ENCODE results near the gene CHRNA3.
A peak's percentile ranks its signal among the peaks of the same experiment; 100 is the strongest.

Gene CHRNA3

DNA sequence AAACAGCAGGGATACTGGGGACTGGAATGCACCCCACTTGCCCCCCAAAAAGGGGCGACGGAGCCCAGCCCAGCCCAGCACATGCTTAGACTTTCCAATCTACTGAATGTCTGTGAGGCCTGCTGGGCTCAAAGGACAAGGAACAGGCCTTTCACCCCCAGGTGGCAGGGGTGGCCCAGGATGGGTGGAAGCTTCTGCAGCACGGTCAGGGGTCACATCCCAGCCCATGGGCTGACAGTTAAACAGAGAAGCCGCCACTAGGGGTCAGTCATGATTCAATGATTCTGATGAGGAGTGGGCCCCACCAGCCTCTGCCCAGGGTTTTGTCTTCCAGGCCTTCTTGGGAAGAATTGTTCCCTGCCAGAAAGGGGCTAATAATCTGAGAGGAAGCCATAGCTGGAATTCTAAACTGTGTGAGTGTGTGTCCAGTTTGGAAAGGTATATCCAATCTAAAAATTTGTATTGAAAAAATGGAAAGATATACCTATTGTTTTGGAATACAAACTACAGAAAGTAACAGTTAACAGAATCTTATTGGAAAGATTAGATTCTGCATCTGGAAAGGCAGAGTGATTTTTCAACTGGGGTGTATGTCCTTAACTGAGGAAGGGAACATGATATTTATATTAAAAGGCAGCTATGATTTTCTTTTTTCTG, 18.0 kb upstream of the CHRNA3 start:
- TF ChIP-seq, protein P1, sequence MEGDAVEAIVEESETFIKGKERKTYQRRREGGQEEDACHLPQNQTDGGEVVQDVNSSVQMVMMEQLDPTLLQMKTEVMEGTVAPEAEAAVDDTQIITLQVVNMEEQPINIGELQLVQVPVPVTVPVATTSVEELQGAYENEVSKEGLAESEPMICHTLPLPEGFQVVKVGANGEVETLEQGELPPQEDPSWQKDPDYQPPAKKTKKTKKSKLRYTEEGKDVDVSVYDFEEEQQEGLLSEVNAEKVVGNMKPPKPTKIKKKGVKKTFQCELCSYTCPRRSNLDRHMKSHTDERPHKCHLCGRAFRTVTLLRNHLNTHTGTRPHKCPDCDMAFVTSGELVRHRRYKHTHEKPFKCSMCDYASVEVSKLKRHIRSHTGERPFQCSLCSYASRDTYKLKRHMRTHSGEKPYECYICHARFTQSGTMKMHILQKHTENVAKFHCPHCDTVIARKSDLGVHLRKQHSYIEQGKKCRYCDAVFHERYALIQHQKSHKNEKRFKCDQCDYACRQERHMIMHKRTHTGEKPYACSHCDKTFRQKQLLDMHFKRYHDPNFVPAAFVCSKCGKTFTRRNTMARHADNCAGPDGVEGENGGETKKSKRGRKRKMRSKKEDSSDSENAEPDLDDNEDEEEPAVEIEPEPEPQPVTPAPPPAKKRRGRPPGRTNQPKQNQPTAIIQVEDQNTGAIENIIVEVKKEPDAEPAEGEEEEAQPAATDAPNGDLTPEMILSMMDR (IDR thresholded peaks at IDR 0.05; ENCODE audit: control insufficient read depth, insufficient read depth, low read depth, low read length, missing control alignments) = peak; percentile 63
- DNase-seq (ENCODE audit: low read depth) = no peak
- H3K4me3 ChIP-seq (ENCODE audit: control insufficient read depth, low read depth, low read length) = no peak overlapping the region

DNA sequence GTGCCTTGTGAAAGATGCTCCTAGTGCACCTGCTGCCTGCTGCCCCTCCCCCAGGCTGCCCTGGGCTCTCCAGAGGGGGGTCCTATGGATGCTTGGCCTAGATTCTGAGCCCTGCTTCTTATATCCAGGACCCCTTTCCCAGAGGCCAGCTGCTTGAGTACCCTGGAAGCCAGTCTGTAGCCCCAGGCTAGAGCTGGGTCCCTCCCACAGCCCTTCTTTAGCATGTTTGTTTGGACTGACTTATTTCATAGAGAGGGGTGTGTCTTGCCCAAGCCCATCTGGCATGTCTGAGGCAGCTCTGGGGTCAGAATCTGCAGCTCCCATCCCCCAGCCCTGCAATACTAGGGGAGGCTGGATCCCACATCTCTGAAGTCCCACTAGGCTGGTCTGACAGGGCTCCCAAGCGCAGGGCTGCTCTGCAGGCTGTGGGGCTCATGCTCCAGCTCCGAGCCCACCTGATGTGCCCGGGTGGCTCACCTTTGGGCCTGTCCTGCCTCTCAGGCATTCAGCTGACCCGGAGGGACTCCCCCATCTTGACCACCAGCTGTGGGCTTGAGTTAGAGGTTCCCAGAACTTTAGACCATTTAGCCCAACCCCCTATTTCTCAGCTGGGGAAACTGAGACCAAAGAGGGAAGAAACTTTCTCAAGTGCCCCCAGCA, 17.1 kb upstream of the CHRNA3 start:
- no peak for DNase-seq (ENCODE audit: low read depth)
- TF ChIP-seq, protein P1 (IDR thresholded peaks at IDR 0.05; ENCODE audit: control insufficient read depth, insufficient read depth, low read depth, low read length, missing control alignments) = no peak
- no peak overlapping the region for H3K4me3 ChIP-seq (ENCODE audit: control insufficient read depth, low read depth, low read length)

DNA sequence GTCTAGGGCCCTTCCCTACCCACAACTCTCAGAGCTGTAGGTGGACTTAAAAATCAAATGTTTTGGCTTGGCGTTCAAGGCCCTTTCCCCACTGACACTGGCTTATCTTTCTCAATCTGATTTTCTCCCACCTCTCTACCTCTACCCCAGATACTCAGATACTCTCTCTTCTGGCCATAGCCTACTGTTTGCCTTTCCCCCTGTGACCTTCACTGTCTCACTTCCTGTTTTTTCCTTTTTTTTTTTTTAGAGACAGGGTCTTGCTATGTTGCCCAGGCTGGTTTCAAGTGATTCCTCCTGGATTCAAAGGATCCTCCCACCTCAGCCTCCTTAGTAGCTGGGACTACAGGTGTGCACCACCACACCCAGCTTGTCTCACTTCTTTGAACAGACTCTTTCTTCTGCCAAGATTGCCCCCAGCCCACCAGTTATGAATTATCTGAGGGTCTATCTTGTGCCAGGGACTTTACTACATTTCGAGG, 15.6 kb upstream of the CHRNA3 start:
- DNase-seq (ENCODE audit: low read depth) = no peak
- H3K4me3 ChIP-seq (ENCODE audit: control insufficient read depth, low read depth, low read length) = no peak overlapping the region
- TF ChIP-seq, protein P1 (IDR thresholded peaks at IDR 0.05; ENCODE audit: control insufficient read depth, insufficient read depth, low read depth, low read length, missing control alignments) = no peak

DNA sequence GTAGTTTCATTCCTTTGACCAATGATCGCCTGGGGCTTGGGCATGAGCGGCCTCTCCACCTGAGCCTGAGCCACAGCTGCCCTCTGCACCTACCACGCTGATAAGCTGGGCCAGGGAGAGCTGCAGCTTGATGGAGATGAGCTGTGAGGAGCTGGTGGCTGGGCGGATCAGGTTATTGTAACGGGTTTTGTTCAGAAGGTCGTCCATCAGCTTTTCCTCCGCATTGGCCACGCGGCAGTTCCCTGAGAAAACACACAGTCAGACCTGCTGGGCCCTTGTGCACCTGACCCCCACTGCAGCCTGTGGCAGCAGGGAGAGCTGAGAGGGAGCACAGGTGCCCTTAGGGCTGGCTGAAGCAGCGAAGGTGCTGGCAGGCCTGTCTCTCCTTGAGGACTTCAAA, 14.6 kb upstream of the CHRNA3 start:
- H3K4me3 ChIP-seq (ENCODE audit: control insufficient read depth, low read depth, low read length) = no peak overlapping the region

GRCh38 chr15:78634210-78635145, 13.7 kb upstream of the CHRNA3 start:
- no peak overlapping the region for H3K4me3 ChIP-seq (ENCODE audit: control insufficient read depth, low read depth, low read length)
- no peak for DNase-seq (ENCODE audit: low read depth)
- TF ChIP-seq, protein P1 (IDR thresholded peaks at IDR 0.05; ENCODE audit: control insufficient read depth, insufficient read depth, low read depth, low read length, missing control alignments) = no peak

More for the DNA sequence above, 14.6 kb upstream of the CHRNA3 start:
- no peak for DNase-seq (ENCODE audit: low read depth)
- TF ChIP-seq, protein P1 (IDR thresholded peaks at IDR 0.05; ENCODE audit: control insufficient read depth, insufficient read depth, low read depth, low read length, missing control alignments) = no peak

- H3K4me3 ChIP-seq (ENCODE audit: control insufficient read depth, low read depth, low read length) = no peak overlapping the region
- TF ChIP-seq, protein P1 (IDR thresholded peaks at IDR 0.05; ENCODE audit: control insufficient read depth, insufficient read depth, low read depth, low read length, missing control alignments) = no peak
- DNase-seq (ENCODE audit: low read depth) = no peak
Measured at GRCh38 chr15:78633348-78633747, 12.6 kb upstream of the CHRNA3 start.

Measured in AG09309 (cell line).